GM18511 (cell line): ENCODE data around the gene PTPN14.
"Not testable (repeated sequence)": the region's sequence is repeated elsewhere in the genome, so short reads cannot be mapped to it uniquely, and the experiment has no call there.

Experiments
- ATAC-seq: cut with Tn5 transposase; IDR thresholded peaks from one replicate; pipeline ENCODE4 v1.9.1; 2021; ENCODE audit warnings: mild to moderate bottlenecking, moderate library complexity; ENCODE audit not compliant: unreplicated experiment

PTPN14 gene

GRCh38 chr1:214404571-214405213, 146.7 kb downstream of the PTPN14 start:
- peak; percentile 58 for ATAC-seq

- peak; percentile 83 for ATAC-seq
These were observed 147.2 kb downstream of the PTPN14 start for GRCh38 chr1:214404154-214404553.

GRCh38 chr1:214403431-214403830, 148.0 kb downstream of the PTPN14 start:
- ATAC-seq, result no peak

GRCh38 chr1:214402613-214403083, 148.8 kb downstream of the PTPN14 start:
- no peak for ATAC-seq

GRCh38 chr1:214401666-214402065, 149.7 kb downstream of the PTPN14 start:
- no peak for ATAC-seq

GRCh38 chr1:214400131-214400530, 151.3 kb downstream of the PTPN14 start:
- no peak for ATAC-seq

GRCh38 chr1:214398490-214398889, 152.9 kb downstream of the PTPN14 start:
- no peak for ATAC-seq

GRCh38 chr1:214397497-214397896, 153.9 kb downstream of the PTPN14 start:
- ATAC-seq, result peak; percentile 66

GRCh38 chr1:214396330-214396729, 155.1 kb downstream of the PTPN14 start:
- no peak for ATAC-seq

- ATAC-seq, result not testable (repeated sequence)
These were observed 156.8 kb downstream of the PTPN14 start for GRCh38 chr1:214394569-214394968.

GRCh38 chr1:214393086-214393485, 158.3 kb downstream of the PTPN14 start:
- no peak for ATAC-seq

- no peak for ATAC-seq
These were observed 159.3 kb downstream of the PTPN14 start for GRCh38 chr1:214391873-214392645.

GRCh38 chr1:214389734-214390133, 161.7 kb downstream of the PTPN14 start:
- no peak for ATAC-seq

- ATAC-seq, result no peak
These were observed 164.7 kb downstream of the PTPN14 start for GRCh38 chr1:214386747-214387146.

GRCh38 chr1:214386333-214386732, 165.1 kb downstream of the PTPN14 start:
- ATAC-seq, result no peak

GRCh38 chr1:214385428-214385827, 166.0 kb downstream of the PTPN14 start:
- ATAC-seq, result no peak

- ATAC-seq, result no peak
These were observed 166.9 kb downstream of the PTPN14 start for GRCh38 chr1:214384373-214385079.

GRCh38 chr1:214383381-214384372, 167.7 kb downstream of the PTPN14 start:
- no peak for ATAC-seq

GRCh38 chr1:214380986-214381695, 170.3 kb downstream of the PTPN14 start:
- ATAC-seq, result no peak

GRCh38 chr1:214380396-214380795, 171.0 kb downstream of the PTPN14 start:
- ATAC-seq, result no peak
